Omental fat pad (tissue), 4 donors: ENCODE measurements around the gene BARD1. TPM values are rescaled to one million over a fixed set of nuclear protein-coding genes. Genes with fewer than 3 reads are reported as not detected.
"Not testable (repeated sequence)": the region's sequence is repeated elsewhere in the genome, so short reads cannot be mapped to it uniquely, and the experiment has no call there.

Experiments used
- ATAC-seq: fragments of 150-250 bp; one replicate; pipeline ENCODE4 v1.9.1; 2016; ENCODE audit warnings: mild to moderate bottlenecking, moderate library complexity; ENCODE audit not compliant: low FRiP score
- DNase-seq: peaks from one replicate; pipeline ENCODE4 v3.0.0-alpha.2; 2019; ENCODE audit warnings: low spot score
- total RNA-seq, 4 donors: library from RNA; depleted of rRNA; stranded (reverse); fragments of >200 nt; gene quantifications; one replicate each; pipeline ENCODE4 v1.1.0, GENCODE V29; 2016
- TF ChIP-seq, protein P1 (sequence below), 3 donors: fragments of 450-650 bp; IDR thresholded peaks; one replicate each; pipeline ENCODE4 v1.5.1; 2016 to 2017; ENCODE audit warnings: antibody characterized with exemption in 3 of 3, mild to moderate bottlenecking in 3 of 3, moderate library complexity in 2 of 3

BARD1 gene
- total RNA-seq, 4 donors from 2014 or later: 3.3 to 9.6 (median 4.2) TPM

DNA sequence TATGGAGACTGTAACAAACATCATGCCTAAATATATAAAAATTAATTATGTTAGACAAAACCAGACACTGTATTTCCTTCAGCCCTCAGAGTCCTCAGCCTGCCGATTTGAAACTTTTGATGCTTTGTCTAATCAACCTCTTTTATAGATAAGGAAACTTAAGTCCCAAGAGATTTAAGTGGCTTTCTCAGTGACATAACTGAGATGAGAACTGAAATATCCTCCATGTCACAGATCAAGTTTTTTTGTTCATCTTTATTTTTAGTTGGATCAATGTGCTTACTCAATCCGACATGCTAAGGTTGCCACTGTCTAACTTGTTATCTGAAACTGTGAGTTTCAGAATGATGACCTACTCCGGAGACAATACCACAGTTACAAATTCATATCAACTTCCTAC lies 72.3 kb downstream of the BARD1 start:
- no peak for DNase-seq
- TF ChIP-seq, protein P1, sequence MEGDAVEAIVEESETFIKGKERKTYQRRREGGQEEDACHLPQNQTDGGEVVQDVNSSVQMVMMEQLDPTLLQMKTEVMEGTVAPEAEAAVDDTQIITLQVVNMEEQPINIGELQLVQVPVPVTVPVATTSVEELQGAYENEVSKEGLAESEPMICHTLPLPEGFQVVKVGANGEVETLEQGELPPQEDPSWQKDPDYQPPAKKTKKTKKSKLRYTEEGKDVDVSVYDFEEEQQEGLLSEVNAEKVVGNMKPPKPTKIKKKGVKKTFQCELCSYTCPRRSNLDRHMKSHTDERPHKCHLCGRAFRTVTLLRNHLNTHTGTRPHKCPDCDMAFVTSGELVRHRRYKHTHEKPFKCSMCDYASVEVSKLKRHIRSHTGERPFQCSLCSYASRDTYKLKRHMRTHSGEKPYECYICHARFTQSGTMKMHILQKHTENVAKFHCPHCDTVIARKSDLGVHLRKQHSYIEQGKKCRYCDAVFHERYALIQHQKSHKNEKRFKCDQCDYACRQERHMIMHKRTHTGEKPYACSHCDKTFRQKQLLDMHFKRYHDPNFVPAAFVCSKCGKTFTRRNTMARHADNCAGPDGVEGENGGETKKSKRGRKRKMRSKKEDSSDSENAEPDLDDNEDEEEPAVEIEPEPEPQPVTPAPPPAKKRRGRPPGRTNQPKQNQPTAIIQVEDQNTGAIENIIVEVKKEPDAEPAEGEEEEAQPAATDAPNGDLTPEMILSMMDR (IDR thresholded peaks at IDR 0.05): no peak
- ATAC-seq: no peak

DNA sequence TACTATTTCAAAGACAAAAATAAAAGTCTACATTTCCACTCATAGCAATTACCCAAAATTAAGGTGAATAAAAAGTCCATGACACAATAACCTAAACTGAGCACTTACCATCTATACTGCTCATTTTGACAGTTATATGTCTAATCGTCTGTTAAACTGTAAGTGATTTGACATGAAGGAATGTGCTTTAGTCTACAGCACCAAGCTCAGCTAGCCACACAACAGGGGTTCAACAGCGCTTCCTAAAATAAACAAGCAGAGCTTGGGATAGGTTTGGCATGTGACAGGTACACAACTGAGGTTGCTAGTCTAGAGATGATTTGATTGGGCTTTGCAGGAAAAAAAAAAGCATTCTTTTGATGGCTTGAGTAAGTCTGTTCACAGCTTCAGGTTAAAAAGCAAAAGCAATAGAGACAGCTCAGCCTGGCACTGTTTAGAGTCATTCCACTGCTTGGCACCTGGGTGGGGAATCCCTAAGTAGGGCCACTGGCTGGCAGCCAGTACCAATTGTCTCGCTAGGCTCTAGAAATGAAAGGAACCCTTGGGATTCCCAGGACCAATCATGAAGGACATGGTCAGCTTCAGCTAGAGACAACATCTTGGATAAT lies 78.6 kb downstream of the BARD1 start:
- TF ChIP-seq, protein P1 (IDR thresholded peaks at IDR 0.05): no peak
- ATAC-seq (no peak), DNase-seq (no peak)

DNA sequence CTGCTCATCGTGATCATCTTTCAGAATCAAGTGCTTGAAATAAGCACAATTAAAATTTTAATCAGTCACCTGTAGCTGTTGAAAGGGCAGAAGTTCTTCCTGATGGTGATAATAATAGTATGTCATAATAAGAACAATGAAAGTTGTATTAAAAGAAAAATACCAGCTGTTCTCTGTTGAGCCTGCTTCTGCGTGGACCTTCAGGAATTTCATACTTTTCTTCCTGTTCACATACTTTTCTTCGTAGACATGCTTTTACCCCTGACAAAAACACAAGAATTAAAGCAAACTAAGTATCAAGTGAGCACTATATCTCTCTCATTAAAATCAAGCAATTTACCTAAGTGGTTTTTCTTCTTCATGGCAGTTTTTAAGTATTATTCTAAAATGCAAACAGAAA lies 79.2 kb downstream of the BARD1 start:
- ATAC-seq: no peak
- TF ChIP-seq, protein P1 (IDR thresholded peaks at IDR 0.05): no peak
- no peak for DNase-seq

DNA sequence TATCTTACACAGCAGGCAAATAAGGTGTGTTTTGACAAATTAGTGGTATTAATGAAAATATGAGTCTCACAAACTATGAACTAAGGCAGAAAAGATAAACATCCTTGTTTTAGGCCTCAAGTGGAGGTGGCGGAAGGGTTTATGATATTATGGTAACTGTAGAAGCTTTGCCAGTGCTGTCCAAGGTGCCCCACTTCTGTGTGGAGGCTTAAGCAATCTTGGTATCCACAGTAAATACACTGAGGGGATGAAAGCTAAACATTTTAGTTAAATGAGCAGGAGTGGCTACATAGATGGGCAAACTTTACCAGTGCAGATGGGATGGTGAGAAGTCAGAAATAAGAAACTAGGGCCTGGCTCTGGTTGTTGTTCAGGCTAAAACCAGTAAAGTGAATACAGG lies 84.7 kb downstream of the BARD1 start:
- ATAC-seq: no peak
- TF ChIP-seq, protein P1 (IDR thresholded peaks at IDR 0.05): no peak
- no peak for DNase-seq

DNA sequence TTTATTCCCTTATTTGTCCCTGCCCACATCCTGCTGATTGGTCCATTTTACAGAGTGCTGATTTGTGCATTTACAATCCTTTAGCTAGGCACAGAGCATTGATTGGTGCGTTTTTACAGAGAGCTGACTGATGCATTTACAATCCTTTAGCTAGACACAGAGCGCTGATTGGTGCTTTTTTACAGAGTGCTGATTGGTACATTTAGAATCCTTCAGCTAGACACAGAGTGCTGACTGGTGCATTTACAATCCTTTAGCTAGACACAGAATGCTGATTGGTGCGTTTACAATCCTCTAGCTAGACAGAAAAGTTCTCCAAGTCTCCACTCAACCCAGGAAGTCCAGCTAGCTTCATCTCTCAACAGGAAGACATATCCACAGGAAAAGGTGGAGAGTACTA lies 91.6 kb downstream of the BARD1 start:
- not testable (repeated sequence) for ATAC-seq, DNase-seq

DNA sequence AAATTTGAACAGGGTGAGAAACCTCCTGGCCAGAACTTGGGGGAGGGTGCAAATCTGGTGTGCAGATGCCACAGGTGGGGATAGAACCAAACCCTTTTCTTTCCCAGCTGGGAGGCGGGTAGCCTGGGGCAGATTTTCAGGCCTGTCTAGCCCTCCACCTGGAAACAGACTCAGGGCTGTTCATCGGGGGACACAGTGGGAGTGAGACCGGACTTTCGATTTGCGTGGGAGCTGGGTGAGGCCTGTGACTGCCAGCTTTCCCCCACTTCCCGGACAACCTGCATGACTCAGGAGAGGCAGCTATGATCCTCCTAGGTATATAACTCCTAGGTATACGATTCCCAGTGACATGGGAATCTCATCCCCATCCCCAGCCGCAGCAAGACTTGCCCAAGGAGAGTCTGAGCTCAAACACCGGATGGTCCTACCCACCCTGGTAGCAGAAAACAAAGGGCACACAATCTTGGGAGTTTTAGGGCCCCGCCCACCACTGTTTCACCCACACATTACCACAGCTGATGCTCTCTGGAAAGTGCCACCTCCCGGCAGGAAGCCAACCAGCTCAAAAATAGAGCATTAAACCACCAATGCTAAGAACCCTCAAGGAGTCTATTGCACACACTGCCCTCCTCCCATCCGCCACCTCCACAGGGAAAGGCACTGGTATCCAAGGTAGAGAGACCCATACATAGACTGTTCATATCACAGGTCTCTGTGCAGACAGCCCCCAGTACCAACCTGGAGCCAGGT lies 92.5 kb downstream of the BARD1 start:
- DNase-seq (no peak), ATAC-seq (no peak)
- TF ChIP-seq, protein P1 (IDR thresholded peaks at IDR 0.05): no peak

DNA sequence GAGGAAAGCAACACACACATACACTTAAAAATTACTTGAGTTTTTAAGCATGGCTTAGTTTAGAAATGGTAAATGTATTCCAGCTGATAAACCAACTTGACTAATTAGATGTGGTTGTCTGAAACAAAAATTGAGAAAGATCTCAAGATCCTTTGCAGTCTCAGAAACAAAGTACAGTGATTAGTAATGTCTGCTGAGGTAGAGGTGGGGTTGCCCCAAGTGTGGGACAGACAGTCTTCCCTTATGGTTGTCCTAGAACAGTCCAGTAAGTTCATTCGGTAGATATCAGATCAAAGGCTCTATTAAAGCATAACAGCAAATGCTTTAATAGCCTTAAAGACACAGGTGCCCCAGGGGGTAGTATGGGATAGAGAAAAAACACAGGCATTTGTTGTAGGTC lies 94.5 kb downstream of the BARD1 start:
- DNase-seq (no peak), ATAC-seq (no peak)
- TF ChIP-seq, protein P1 (IDR thresholded peaks at IDR 0.05): no peak
